Pancreas (tissue), 10 donors: ENCODE measurements around the gene TFAP2A. TPM values are rescaled to one million over a fixed set of nuclear protein-coding genes. Genes with fewer than 3 reads are reported as not detected.

Experiments used
- ATAC-seq, 4 donors: fragments of 200-7000 bp; cut with Tn5 transposase; one replicate each; pipeline versions ENCODE4 v1.8.0 to v1.9.1; 2020; ENCODE audit warnings: mild to moderate bottlenecking in 4 of 4, moderate library complexity in 4 of 4
- DNase-seq, 6 donors: peaks; one replicate each; pipeline ENCODE4 v3.0.0-alpha.2; 2020
- FAIRE-seq: peaks from 2 replicates; lab custom pipeline; 2012; peaks lifted over from hg19 to GRCh38; lab: Jason Lieb, UNC
- H3K27ac ChIP-seq, 4 donors: fragments of 200-600 bp; sonication (generic); 1 replicate in 3 of 4; 2 replicates in 1 of 4; pipeline versions ENCODE4 v1.5.0 to v1.8.0; 2020
- H3K27me3 ChIP-seq, 4 donors: fragments of 200-600 bp; one replicate each; pipeline ENCODE4 v1.8.0; 2021
- H3K36me3 ChIP-seq, 3 donors: fragments of 200-600 bp; sonication (generic) in 1 of 3; one replicate each; pipeline versions ENCODE4 v1.5.0 to v1.8.0; 2020 to 2021
- H3K4me1 ChIP-seq, 3 donors: fragments of 200-600 bp; one replicate each; pipeline ENCODE4 v1.8.0; 2021
- H3K4me3 ChIP-seq, 4 donors: fragments of 200-600 bp; sonication (generic) in 2 of 4; one replicate each; pipeline versions ENCODE4 v1.5.0 to v1.8.0; 2020 to 2021
- H3K9me3 ChIP-seq, 4 donors: fragments of 200-600 bp; one replicate each; pipeline ENCODE4 v1.8.0; 2021
- WGBS, 2 donors: extraction: QIAGEN DNeasy Blood & Tissue Kit; methylation state at CpG; one replicate each; pipeline ENCODE4 v1.1.7; 2013; 5-methylcytosine and 5-hydroxymethylcytosine counted together
- intact Hi-C, 3 donors: fragments of 100-400 bp; cut with DNase I; formaldehyde crosslinking; loops; one replicate each; pipeline versions ENCODE4 v1.11.1 to v1.14.2; 2022
- polyA plus RNA-seq, 2 donors: library from polyadenylated mRNA; stranded (reverse); fragments of 200-250 nt; gene quantifications; one replicate each; pipeline ENCODE4 v1.2.3, GENCODE V29; 2013
- total RNA-seq, 6 donors: library from RNA; stranded (reverse); fragmentation: NEBNext Ultra II Directional in 4 of 6; extraction: Animal tissue kit (Norgen Biotek cat#: 25700) in 4 of 6; gene quantifications; one replicate each; pipeline versions ENCODE4 v1.2.1 to v1.2.4, GENCODE V29; 2021 to 2023
- TF ChIP-seq, protein P1 (sequence below), 4 donors: fragments of 200-600 bp; sonication (generic) in 3 of 4; IDR thresholded peaks; one replicate each; pipeline versions ENCODE4 v1.5.0 to v1.8.0; 2021; ENCODE audit warnings: antibody characterized with exemption in 4 of 4
- donor health status: healthy with polysubstance abuse.
- donor health status: DM: no; HTN: no; CAD: no; lungs with moderate emphysema.
- donor health status: DM: no; HTN: no; CAD: no.
- donor health status: control.
- donor health status: control.
- donor health status: Bipolar disorder and iron deficiency.
- donor health status: DM: yes; HTN: yes; CAD: no.
- donor health status: DM: no; HTN: no; CAD: no.
- donor health status: DM: no; HTN: no; CAD: no.
- donor health status: DM: yes; HTN: yes; CAD: no.

TFAP2A gene
- total and polyA plus RNA-seq, 8 donors = 0.12 to 1.3 (median 0.23) TPM

DNA sequence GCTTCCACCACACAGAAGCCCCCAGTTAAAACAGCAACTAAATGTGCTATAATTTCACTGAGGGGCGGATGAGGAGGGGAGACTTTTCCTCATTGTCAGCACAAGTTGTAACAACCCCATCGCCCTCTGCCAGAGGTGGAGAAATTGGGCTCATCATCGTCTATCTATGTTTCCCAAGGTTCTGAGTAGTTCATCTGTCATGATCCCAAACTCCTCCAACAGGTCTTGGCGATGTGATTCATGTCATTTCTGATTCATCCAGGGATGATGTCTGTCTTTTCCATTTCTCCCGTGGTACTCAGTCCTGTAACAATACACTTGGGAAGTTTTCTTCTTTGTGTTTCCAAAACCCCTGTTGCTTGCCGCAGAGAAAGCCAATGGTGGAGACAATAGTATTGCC, 51.0 kb downstream of the TFAP2A start:
- no peak overlapping the region for H3K27ac ChIP-seq
- H3K36me3 ChIP-seq = no peaks in the 10 kb centered on the region
- TF ChIP-seq, protein P1, sequence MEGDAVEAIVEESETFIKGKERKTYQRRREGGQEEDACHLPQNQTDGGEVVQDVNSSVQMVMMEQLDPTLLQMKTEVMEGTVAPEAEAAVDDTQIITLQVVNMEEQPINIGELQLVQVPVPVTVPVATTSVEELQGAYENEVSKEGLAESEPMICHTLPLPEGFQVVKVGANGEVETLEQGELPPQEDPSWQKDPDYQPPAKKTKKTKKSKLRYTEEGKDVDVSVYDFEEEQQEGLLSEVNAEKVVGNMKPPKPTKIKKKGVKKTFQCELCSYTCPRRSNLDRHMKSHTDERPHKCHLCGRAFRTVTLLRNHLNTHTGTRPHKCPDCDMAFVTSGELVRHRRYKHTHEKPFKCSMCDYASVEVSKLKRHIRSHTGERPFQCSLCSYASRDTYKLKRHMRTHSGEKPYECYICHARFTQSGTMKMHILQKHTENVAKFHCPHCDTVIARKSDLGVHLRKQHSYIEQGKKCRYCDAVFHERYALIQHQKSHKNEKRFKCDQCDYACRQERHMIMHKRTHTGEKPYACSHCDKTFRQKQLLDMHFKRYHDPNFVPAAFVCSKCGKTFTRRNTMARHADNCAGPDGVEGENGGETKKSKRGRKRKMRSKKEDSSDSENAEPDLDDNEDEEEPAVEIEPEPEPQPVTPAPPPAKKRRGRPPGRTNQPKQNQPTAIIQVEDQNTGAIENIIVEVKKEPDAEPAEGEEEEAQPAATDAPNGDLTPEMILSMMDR (IDR thresholded peaks at IDR 0.05) = no peak
- ATAC-seq (no peak), FAIRE-seq (no peak), DNase-seq (no peak)
- H3K9me3 ChIP-seq = no peaks in the 10 kb centered on the region
- H3K27me3 ChIP-seq = no peaks in the 10 kb centered on the region
- no peak overlapping the region for H3K4me3 ChIP-seq
- intact Hi-C loops = no loop called here
- H3K4me1 ChIP-seq = no peaks in the 10 kb centered on the region
- WGBS, 2 donors = 58 to 66% methylated on average over 6 of the region's 6 CpGs

DNA sequence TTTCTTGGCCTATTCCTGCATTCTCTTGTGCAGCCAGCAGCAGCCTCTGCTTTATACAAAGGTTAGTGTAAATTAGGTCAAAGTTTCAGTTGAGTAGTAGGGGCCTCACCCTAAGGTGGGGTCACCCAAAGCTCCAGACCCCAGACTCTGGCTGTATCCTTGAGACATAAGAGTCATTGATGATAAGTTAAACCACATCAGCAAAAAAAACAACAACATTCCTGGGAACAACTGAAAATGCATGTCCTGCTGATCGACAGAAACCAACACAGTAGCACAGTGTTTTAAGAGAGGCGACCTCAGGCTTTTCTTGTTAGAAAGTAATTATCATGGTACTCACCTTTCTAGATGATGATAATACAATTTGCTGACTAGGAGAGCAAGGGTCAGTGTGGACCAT, 52.6 kb downstream of the TFAP2A start:
- TF ChIP-seq, protein P1 (IDR thresholded peaks at IDR 0.05) = no peak
- DNase-seq (no peak), ATAC-seq (no peak), FAIRE-seq (no peak)
- Histone ChIP-seq H3K9me3 (no peaks in the 10 kb centered on the region), H3K36me3 (no peaks in the 10 kb centered on the region), H3K27me3 (no peaks in the 10 kb centered on the region), H3K4me3 (no peak overlapping the region), H3K27ac (no peak overlapping the region), H3K4me1 (no peaks in the 10 kb centered on the region)
- 28 to 36% methylated on average over 2 of the region's 2 CpGs for WGBS, 2 donors
- intact Hi-C loops = no loop called here

DNA sequence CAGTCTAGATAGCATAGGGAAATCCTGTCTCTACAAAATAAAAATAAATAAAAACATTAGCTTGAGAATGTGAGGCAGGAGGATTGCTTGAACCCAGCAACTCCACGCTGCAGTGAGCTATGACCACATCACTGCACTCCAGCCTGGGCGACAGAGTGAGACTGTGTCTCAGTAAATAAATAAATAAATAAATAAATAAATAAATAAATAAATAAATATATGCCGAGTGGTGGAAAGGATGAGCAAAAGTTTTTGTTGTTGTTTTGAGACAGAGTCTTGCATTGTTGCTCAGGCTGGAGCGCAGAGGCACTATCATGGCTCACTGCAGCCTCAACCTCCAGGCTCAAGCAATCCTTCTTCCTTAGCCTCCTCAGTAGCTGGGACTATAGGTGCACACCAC, 53.4 kb downstream of the TFAP2A start:
- intact Hi-C loops = no loop called here
- DNase-seq = no peak
- H3K27me3 ChIP-seq = no peaks in the 10 kb centered on the region
- no peak for ATAC-seq
- no peak overlapping the region for H3K27ac ChIP-seq
- H3K9me3 ChIP-seq = no peaks in the 10 kb centered on the region
- TF ChIP-seq, protein P1 (IDR thresholded peaks at IDR 0.05) = no peak
- H3K4me3 ChIP-seq = no peak overlapping the region
- FAIRE-seq = no peak
- H3K36me3 ChIP-seq = no peaks in the 10 kb centered on the region
- WGBS, 2 donors = 61 to 71% methylated on average over 4 of the region's 4 CpGs
- H3K4me1 ChIP-seq = no peaks in the 10 kb centered on the region

DNA sequence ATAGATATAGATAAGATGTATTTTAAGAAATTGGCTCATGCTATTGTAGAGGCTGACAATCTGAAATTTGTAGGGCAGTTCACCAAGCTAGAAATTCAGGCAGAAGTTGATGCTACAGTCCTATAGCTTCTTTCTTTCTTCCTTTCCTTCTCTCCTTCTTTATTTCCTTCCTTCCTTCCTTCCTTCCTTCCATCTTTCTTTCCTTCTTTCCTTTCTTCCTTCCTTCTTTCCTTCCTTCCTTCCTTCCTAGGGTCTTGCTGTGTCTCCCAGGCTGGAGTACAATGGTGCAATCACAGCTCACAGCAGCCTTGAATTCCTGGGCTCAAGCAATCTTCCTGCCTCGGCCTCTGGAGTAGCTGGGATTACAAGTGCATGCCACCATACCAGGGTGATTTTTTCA, 55.3 kb downstream of the TFAP2A start:
- H3K9me3 ChIP-seq = no peaks in the 10 kb centered on the region
- no peak for DNase-seq
- TF ChIP-seq, protein P1 (IDR thresholded peaks at IDR 0.05) = no peak
- H3K4me3 ChIP-seq = no peak overlapping the region
- H3K27me3 ChIP-seq = no peaks in the 10 kb centered on the region
- intact Hi-C loops = no loop called here
- ATAC-seq = no peak
- no peak for FAIRE-seq
- 46 to 54% methylated on average over 1 of the region's 1 CpG for WGBS, 2 donors
- no peaks in the 10 kb centered on the region for H3K4me1 ChIP-seq
- H3K36me3 ChIP-seq = no peaks in the 10 kb centered on the region
- no peak overlapping the region for H3K27ac ChIP-seq

DNA sequence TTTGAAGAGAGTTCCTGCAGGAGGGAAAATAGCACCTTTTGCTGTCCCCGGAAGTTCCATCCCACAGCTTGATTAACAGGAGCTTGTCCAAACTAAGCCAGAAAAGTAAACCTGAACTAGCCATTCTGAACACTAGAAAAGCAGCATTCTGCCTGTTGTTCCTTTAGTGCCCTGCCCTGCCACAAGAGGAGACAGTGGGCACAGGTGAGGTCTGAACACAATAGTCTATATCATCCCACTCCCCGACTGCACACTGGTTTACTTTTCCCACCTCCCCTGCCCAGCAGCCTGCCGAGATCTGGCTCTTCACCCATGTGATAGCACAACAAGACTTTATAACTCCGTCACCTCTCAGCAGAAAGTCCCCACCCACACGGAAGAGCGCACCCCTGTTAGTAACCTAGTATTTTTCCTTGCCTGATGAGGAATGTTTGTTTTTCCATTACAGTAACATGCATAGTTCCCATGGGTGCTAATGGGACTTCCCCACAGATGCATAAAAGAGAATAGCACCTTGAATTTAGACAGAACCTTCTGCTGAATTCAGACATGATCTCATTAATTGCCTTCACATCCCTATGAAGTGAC, 59.7 kb downstream of the TFAP2A start:
- H3K9me3 ChIP-seq = no peaks in the 10 kb centered on the region
- FAIRE-seq (no peak), DNase-seq (peak in 1 of 6 donors; percentile 23), ATAC-seq (peak in 2 of 4 donors; percentile 65 to 83)
- no peaks in the 10 kb centered on the region for H3K36me3 ChIP-seq
- no peaks in the 10 kb centered on the region for H3K27me3 ChIP-seq
- WGBS, 2 donors = 35 to 40% methylated on average over 6 of the region's 6 CpGs
- intact Hi-C loops = no loop called here
- no peak overlapping the region for H3K4me3 ChIP-seq
- H3K27ac ChIP-seq = peak overlapping the region in 1 of 4 donors; percentile 34
- no peaks in the 10 kb centered on the region for H3K4me1 ChIP-seq
- TF ChIP-seq, protein P1 (IDR thresholded peaks at IDR 0.05) = no peak
